Measurements from ENCODE around the gene KRTAP2-1.

DNA sequence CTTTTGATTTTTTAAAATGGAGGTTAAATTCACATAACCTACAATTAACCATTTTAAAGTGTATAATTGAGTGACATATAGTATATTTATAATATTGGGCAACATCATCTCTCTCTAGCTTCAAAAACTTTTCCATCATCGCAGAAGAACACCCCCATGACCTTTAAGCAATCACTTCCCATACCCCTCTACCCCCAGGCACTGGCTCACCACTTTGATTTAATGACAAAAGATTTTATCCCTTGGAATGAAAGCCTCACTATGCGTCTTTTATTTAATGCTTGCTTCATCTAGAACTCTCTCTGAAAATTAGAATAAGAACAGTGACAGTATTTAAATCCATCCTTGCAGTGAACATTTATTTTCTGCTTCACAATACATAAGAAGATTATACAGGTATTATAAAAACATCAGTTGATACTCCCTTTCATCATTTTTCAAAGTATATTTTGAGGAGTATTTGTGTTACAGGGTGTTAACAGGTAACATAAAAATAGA lies 9.2 kb downstream of the KRTAP2-1 start:
- no peak for TF ChIP-seq EZH2 (IDR thresholded peaks at IDR 0.05)
- TF ChIP-seq, protein P1, sequence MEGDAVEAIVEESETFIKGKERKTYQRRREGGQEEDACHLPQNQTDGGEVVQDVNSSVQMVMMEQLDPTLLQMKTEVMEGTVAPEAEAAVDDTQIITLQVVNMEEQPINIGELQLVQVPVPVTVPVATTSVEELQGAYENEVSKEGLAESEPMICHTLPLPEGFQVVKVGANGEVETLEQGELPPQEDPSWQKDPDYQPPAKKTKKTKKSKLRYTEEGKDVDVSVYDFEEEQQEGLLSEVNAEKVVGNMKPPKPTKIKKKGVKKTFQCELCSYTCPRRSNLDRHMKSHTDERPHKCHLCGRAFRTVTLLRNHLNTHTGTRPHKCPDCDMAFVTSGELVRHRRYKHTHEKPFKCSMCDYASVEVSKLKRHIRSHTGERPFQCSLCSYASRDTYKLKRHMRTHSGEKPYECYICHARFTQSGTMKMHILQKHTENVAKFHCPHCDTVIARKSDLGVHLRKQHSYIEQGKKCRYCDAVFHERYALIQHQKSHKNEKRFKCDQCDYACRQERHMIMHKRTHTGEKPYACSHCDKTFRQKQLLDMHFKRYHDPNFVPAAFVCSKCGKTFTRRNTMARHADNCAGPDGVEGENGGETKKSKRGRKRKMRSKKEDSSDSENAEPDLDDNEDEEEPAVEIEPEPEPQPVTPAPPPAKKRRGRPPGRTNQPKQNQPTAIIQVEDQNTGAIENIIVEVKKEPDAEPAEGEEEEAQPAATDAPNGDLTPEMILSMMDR (IDR thresholded peaks at IDR 0.05 in 2 of 3, conservative IDR thresholded peaks at IDR 0.05 in 1 of 3; ENCODE audit: borderline replicate concordance in 1 of 3, insufficient read depth in 1 of 3, low read depth in 2 of 3, low read length in 2 of 3): no peak
- TF ChIP-seq, protein P2, sequence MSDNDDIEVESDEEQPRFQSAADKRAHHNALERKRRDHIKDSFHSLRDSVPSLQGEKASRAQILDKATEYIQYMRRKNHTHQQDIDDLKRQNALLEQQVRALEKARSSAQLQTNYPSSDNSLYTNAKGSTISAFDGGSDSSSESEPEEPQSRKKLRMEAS (IDR thresholded peaks at IDR 0.05): no peak
- no peak for TF ChIP-seq EGR1 (IDR thresholded peaks at IDR 0.05; ENCODE audit: low read depth)
- no peak for TF ChIP-seq POLR2AphosphoS5 (IDR thresholded peaks at IDR 0.05; ENCODE audit: low read depth, low read length)
- TF ChIP-seq, protein P3, sequence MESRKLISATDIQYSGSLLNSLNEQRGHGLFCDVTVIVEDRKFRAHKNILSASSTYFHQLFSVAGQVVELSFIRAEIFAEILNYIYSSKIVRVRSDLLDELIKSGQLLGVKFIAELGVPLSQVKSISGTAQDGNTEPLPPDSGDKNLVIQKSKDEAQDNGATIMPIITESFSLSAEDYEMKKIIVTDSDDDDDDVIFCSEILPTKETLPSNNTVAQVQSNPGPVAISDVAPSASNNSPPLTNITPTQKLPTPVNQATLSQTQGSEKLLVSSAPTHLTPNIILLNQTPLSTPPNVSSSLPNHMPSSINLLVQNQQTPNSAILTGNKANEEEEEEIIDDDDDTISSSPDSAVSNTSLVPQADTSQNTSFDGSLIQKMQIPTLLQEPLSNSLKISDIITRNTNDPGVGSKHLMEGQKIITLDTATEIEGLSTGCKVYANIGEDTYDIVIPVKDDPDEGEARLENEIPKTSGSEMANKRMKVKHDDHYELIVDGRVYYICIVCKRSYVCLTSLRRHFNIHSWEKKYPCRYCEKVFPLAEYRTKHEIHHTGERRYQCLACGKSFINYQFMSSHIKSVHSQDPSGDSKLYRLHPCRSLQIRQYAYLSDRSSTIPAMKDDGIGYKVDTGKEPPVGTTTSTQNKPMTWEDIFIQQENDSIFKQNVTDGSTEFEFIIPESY (IDR thresholded peaks at IDR 0.05; ENCODE audit: extremely low read depth, insufficient replicate concordance, low read length): no peak
- no peak for TF ChIP-seq POLR2A (IDR thresholded peaks at IDR 0.05; ENCODE audit: borderline replicate concordance, extremely low read depth, insufficient read depth, insufficient read length)
- TF ChIP-seq ZNF274 (IDR thresholded peaks at IDR 0.05; ENCODE audit: low read depth, low read length): no peak
- TF ChIP-seq, protein P4, sequence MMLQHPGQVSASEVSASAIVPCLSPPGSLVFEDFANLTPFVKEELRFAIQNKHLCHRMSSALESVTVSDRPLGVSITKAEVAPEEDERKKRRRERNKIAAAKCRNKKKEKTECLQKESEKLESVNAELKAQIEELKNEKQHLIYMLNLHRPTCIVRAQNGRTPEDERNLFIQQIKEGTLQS (IDR thresholded peaks at IDR 0.05): no peak
- TF ChIP-seq FOSL1 (IDR thresholded peaks at IDR 0.05; ENCODE audit: low read depth): no peak
- TF ChIP-seq ZFX (IDR thresholded peaks at IDR 0.05): no peak
- TF ChIP-seq SP1 (IDR thresholded peaks at IDR 0.05; ENCODE audit: low read depth): no peak
- TF ChIP-seq, protein P5, sequence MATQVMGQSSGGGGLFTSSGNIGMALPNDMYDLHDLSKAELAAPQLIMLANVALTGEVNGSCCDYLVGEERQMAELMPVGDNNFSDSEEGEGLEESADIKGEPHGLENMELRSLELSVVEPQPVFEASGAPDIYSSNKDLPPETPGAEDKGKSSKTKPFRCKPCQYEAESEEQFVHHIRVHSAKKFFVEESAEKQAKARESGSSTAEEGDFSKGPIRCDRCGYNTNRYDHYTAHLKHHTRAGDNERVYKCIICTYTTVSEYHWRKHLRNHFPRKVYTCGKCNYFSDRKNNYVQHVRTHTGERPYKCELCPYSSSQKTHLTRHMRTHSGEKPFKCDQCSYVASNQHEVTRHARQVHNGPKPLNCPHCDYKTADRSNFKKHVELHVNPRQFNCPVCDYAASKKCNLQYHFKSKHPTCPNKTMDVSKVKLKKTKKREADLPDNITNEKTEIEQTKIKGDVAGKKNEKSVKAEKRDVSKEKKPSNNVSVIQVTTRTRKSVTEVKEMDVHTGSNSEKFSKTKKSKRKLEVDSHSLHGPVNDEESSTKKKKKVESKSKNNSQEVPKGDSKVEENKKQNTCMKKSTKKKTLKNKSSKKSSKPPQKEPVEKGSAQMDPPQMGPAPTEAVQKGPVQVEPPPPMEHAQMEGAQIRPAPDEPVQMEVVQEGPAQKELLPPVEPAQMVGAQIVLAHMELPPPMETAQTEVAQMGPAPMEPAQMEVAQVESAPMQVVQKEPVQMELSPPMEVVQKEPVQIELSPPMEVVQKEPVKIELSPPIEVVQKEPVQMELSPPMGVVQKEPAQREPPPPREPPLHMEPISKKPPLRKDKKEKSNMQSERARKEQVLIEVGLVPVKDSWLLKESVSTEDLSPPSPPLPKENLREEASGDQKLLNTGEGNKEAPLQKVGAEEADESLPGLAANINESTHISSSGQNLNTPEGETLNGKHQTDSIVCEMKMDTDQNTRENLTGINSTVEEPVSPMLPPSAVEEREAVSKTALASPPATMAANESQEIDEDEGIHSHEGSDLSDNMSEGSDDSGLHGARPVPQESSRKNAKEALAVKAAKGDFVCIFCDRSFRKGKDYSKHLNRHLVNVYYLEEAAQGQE (IDR thresholded peaks at IDR 0.05; ENCODE audit: low read depth): no peak
- no peak for TF ChIP-seq ELF1 (IDR thresholded peaks at IDR 0.05; ENCODE audit: borderline replicate concordance, low read depth)

Data from HCT116 (cell line).